OCI-LY7 (cell line): ENCODE results near the gene AP1M1.

Source experiments
- EZH2phosphoT487 ChIP-seq: fragments of 200-600 bp; sonication (generic); IDR thresholded peaks from 2 replicates; pipeline ENCODE4 v1.6.1; 2018; ENCODE audit warnings: low read depth, borderline replicate concordance, mild to moderate bottlenecking, mixed run types, antibody characterized with exemption, low read length, moderate library complexity, mixed read lengths
- TF ChIP-seq, protein P1 (sequence below): fragments of 200-600 bp; sonication (generic); conservative IDR thresholded peaks from 2 replicates; pipeline ENCODE4 v1.5.1; 2014; ENCODE audit warnings: mild to moderate bottlenecking, antibody characterized with exemption, low read length, moderate library complexity, mixed read lengths

DNA sequence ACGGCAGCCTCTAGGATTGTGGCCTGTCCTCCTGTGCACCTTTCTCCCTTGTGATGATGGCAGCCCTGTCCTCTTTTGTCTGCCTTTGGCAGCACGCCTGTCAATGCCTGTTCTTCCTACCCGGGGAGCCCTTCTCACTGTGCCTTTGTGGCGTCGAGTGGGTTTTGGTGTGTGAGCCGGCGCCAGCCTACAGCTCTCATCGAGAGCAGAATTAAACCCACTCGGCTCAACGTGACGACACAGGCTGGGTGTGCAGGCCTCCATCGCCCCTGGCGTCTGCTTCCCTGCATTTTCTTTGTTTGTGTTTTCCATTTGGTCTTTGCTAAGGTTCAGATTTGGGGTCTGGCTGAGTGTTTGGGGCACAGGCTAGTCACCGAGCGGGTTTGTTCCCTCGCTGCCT lies 34.4 kb downstream of the AP1M1 start:
- TF ChIP-seq, protein P1, sequence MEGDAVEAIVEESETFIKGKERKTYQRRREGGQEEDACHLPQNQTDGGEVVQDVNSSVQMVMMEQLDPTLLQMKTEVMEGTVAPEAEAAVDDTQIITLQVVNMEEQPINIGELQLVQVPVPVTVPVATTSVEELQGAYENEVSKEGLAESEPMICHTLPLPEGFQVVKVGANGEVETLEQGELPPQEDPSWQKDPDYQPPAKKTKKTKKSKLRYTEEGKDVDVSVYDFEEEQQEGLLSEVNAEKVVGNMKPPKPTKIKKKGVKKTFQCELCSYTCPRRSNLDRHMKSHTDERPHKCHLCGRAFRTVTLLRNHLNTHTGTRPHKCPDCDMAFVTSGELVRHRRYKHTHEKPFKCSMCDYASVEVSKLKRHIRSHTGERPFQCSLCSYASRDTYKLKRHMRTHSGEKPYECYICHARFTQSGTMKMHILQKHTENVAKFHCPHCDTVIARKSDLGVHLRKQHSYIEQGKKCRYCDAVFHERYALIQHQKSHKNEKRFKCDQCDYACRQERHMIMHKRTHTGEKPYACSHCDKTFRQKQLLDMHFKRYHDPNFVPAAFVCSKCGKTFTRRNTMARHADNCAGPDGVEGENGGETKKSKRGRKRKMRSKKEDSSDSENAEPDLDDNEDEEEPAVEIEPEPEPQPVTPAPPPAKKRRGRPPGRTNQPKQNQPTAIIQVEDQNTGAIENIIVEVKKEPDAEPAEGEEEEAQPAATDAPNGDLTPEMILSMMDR, result no peak
- TF ChIP-seq EZH2phosphoT487, result no peak
